GM19043 (cell line): ENCODE results near the gene GRB2.
"Not testable (repeated sequence)": the region's sequence is repeated elsewhere in the genome, so short reads cannot be mapped to it uniquely, and the experiment has no call there.

ENCODE experiments used
- ATAC-seq: cut with Tn5 transposase; IDR thresholded peaks from one replicate; pipeline ENCODE4 v1.9.1; 2021; ENCODE audit warnings: low read depth; ENCODE audit not compliant: unreplicated experiment

The GRB2 gene

DNA sequence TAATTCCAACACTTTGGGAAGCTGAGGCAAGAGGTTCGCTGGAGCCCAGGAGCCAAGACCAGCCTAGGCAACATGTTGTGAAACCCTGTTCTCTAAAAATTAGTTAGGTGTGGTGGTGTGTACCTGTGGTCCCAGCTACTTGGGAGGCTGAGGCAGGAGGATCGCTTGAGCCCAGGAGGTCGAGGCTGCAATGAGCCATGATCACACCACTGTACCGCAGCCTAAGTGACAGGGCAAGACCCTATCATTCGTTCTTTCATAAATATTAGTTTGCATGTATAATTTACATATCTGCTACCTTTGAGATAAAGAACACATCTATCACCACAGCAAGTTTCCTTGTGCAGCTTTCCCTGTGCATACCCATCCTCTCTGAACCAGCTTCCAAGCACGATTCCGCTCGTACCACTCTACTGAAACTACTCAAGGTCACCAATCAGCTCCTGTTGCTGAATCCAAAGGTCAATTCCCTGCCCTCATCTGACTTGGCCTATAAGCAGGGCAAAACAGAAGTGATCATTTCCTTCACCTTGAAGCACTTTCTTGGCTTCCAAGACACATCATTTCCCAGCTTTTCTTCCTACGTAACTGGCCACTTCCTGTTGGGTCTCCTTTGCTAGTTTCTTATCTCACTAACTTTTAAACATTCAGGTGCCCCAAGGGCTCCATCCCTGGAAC lies 49.1 kb downstream of the GRB2 start:
- ATAC-seq: no peak

GRCh38 chr17:75353176-75353575 lies 52.3 kb downstream of the GRB2 start:
- ATAC-seq: no peak

GRCh38 chr17:75352079-75352569 lies 53.4 kb downstream of the GRB2 start:
- no peak for ATAC-seq

DNA sequence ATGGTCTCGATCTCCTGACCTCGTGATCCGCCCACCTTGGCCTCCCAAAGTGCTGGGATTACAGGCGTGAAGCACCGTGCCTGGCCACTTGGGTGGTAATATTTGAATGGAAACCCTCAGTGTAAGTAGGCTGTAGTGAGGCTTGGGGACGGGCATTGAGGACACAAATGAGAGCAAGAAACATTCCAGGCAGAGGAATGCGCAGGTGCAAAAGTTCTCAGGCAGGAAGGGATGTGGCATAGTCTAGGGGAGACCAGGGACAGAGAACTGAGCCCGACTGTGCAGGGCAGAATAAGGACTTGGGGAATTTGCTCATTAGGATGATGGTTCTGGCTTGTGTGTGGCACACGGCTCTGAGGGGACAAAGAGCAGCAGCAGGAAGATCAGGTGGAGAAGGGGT lies 54.8 kb downstream of the GRB2 start:
- ATAC-seq: no peak

- no peak for ATAC-seq
These were observed 55.4 kb downstream of the GRB2 start for GRCh38 chr17:75350029-75350428.

- no peak for ATAC-seq
These were observed 55.9 kb downstream of the GRB2 start for GRCh38 chr17:75349589-75349988.

DNA sequence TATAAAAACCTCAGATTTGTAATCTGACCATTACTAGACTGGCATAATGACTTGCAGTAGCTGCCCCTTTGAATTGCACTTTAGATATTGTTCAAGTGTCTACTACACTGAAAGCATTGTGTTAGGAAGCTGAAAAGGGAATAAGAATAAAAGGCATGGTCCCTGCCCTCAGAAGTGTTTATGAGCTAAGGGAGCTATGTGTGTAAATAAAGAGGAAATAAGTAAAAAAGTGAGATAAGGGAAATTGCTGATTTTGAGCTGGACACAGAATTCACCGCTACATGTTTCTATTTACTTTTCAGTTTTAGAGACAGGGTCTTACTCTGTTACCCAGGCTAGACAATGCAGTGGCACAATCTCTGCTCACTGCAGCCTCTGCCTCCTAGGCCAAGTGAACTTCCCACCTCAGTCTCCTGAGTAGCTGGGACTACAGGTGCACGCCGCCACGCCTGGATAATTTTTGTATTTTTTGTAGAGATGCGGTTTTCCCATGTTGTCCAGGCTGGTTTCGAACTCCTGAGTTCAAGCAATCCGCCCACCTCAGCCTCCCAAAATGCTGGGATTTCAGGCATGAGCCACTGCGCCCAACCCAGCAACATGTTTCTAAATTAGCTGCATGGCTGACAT lies 57.0 kb downstream of the GRB2 start:
- no peak for ATAC-seq

DNA sequence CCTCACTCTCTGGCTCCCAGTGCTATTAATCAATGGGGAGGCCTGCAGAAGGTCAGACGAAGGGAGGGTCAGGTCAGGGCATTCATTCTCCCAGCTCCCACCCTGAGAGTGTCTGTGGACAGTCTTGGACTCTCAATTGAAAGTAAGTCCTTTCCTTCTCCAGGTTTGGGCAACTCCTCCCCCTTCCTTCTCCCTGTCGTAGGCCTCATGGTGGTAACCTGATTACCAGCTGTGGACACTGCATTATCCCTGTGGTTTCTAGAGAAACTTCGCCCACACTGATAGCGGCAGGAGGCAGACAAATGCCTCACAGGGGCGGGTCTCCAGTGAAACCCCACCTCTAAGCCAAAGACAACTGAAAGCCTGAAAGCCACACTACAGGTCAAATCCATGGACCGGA lies 58.6 kb downstream of the GRB2 start:
- no peak for ATAC-seq

DNA sequence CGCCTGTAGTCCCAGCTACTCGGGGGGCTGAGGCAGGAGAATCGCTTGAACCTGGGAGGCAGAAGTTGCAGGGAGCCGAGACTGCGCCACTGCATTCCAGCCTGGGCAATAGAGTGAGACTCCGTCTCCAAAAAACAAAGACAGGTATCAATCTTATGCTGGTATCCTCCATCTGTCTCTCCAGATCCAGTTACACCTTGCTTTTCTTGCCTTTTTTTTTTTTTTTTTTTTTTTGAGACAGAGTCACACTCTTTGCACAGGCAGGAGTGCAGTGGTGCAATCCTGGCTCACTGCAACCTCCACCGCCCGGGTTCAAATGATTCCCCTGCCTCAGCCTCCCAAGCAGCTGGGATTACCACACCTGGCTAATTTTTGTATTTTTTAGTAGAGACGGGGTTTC lies 59.1 kb downstream of the GRB2 start:
- not testable (repeated sequence) for ATAC-seq

GRCh38 chr17:75345514-75346167 lies 59.8 kb downstream of the GRB2 start:
- ATAC-seq: peak; percentile 61

GRCh38 chr17:75344666-75345065 lies 60.8 kb downstream of the GRB2 start:
- no peak for ATAC-seq

- ATAC-seq: no peak
These were observed 62.5 kb downstream of the GRB2 start for GRCh38 chr17:75342996-75343395.

DNA sequence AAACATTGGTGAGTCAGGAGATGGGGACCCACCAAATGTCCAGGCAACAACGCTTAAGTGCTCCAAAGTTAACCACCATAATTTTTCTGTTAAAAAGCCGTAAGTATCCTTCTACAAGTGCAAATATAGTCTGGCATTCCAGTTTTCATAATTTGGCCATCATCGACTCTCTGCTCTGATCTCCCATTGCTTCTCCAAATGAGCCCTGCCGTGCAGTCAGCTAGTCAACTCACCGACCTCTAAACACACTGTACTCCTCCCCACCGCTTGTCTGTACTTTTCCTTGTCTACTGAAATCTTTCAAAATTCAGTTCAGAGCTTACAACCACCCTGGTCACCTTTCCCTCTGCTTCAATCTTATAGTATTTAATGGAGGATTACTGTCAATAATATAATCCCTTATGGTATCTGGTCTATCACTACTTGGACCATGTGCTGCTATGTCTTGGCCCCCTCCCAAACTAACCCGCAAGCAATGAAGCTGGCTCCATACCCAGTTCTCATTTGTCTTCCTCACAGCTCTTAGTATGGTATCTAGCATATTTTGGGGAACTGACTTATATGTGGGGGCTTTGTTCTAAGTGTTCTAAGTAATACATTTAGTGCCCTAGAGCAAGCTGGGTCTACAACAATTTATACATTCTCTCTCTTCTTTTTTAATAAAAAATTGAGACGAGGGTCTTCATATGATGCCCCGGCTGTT lies 63.5 kb downstream of the GRB2 start:
- ATAC-seq: no peak

- no peak for ATAC-seq
These were observed 64.8 kb downstream of the GRB2 start for GRCh38 chr17:75340631-75341030.

DNA sequence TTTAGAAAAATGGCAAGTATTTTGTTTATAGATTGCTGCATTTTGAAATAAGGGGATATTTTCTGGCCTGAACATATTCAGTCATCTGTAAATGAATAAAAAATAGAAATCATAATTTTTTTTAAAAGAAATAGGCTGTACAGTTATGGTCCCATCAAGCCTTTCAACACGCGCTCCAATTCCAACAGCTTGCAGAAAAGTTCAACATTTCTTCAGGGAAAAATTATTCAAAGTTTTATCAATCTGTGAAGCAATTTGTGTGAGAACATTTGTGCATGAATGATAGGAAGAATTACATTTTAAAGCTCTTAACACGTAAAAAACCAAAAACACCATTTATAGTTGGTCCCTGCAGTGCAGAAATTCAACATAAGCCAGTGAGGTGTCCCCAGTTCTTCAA lies 65.5 kb downstream of the GRB2 start:
- ATAC-seq: no peak

- ATAC-seq: no peak
These were observed 67.1 kb downstream of the GRB2 start for GRCh38 chr17:75338335-75338734.

DNA sequence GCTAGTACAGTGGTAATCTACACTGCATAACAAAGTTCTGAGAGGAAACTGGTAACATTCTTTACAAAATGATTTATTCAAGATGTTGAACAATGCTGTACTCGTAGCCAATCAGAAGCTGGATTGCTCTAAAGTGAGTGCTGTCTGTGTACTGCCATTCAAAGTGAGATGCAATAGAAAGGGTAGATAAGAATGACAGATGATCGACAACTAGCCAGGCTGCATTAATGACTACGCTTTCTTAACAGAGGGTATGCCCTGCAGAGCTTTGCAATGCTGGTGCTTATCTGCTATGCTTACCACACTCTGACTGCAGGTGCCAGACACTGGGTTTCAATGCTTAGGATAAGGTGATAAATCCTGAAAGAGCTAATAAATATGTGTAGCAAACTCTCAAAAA lies 70.2 kb downstream of the GRB2 start:
- no peak for ATAC-seq

DNA sequence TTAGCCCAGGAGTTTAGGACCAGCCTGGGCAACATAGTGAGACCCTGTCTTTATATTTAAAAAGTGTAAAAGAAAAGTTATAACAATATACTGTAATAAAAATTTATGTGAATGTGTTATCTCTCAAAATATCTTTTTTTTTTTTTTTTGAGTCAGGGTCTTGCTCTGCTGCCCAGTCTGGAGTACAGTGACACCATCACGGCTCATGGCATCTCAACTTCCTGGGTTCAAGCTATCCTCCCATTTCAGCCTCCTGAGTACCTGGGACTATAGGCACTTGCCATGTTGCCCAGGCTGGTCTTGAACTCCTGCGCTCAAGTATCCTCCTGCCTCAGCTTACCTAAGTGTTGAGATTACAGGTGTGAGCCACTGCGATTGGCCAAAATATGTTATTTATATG lies 70.8 kb downstream of the GRB2 start:
- ATAC-seq: no peak

DNA sequence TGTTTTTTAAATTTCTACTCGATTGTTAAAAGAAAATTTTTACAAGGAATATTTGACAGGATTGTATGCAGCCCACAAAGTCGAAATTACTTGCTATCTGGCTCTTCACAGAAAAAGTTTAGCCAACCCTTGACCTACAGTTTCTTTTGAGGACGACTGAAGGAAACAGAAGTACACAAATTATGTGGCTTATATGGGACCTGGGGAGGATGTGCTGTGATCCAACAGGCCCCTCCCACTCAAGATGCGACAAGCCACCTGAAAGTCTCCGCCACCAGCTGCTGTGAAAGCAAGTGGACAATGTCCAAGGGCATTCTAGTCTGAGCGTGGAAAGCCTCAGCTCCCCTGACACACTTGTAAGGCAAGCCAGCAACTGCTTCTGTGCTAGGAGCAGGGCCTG lies 73.8 kb downstream of the GRB2 start:
- no peak for ATAC-seq

DNA sequence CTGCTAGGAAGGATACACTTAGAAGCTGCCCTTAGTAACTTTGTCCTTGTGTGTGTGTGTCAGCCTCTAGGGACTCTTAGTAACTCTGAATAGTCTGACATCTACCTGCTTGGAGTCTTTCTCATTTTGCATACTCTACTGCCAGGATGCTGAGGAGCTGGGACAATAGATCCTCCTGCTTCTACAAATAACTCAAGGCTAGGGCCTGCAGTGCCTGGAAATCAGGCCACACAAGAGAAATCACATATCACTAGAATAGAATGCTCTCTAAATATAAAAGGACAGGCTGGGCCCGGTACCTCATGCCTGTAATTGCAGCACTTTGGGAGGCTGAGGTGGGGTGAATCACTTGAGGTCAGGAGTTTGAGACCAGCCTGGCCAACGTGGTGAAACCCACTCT lies 77.7 kb downstream of the GRB2 start:
- ATAC-seq: no peak

GRCh38 chr17:75326226-75326848 lies 79.1 kb downstream of the GRB2 start:
- no peak for ATAC-seq
